Activated gamma-delta T cell (primary cell): ENCODE results near the gene NCKAP5.
"Not testable (repeated sequence)": the region's sequence is repeated elsewhere in the genome, so short reads cannot be mapped to it uniquely, and the experiment has no call there.

Experiments used
- DNase-seq: peaks from one replicate; lab custom pipeline; 2025; lab: John Stamatoyannopoulos, UW

Gene NCKAP5

DNA sequence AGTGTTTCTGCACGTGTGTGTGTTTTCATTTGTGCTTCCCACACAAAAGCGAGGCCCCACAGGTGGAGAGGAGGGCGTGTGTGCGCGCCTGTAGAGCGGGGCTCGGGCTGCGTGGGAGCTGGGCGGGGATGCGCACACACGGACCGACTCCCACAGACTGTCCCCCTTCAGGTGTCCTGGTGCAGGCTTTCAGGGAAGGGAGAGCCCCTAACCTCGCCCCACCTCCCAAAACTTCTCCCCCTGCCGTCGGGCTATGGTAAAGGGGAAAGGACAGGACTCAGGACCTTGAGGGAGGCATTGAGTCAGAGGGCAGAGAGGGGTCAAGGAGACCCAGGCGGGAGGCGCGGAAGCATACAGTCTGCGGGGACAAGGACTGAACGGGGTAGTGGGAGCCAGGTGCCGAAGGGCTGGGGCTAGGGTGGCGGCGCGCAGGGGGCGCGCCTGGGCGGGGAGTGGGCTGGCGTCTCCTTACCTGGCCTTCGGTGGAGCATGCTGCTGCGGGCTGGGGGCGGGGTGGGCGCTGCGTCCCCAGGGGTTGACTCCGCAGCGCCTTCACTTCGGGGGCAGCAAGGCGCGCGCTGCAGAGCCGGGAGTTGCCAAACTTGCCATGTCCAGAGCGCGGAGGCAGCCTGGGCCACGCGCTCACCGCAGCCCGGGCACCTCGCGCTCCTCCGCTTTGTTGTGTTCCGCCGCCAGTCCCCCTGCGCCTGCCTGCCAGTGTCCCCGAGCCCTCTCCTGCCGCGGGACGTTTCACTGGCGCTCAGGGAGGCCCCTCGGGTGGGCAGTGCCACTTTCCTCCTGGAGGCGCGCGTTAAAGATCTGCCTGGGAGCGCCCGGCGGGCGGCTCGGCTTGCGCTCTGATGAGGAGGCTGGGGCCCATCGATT lies 302.0 kb downstream of the NCKAP5 start:
- no peak for DNase-seq

DNA sequence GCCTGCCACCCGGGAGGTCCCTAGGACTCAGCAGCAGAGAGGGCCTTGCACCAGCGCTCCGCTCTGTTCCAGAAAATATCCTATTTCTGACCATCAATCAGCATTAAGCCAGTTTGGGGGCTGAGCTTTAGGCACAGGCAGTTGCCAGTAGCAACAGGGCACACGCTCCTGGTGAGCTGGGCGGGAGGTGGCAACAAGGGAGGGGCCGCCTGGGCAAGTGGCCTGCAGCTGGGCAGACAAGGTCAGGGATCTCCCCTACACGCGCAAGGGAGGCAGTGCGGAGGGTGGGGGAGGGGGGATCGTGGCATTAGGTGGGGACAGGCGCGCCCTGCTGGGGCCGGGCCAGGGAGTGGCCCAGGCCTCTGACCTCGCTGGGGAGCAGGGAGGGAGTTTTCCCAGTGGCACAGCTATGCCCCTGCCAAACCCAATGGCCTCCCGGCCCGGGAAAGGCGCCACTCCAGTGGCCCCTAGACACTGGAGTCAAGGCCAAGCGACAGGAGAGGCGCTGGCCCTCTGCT lies 302.8 kb downstream of the NCKAP5 start:
- no peak for DNase-seq

DNA sequence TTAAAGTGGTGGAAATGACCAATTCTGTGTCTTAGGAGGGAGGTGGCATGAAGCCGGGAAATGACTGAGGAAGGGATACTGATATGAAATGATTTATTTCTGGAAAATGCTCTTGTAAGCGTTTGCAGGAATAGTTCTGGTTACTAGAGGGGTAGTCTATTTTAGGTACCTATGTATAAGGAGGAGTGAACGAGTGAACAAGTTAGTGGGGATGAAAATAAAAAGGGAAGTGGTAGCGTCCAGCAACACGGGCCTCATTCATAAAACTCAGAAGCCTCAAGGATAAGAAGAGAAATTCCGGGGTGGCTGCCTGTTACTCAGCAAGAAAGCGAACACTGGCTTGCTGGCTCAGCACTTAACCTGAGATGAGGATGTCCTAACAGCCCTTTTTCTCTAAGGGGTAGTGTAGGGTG lies 303.3 kb downstream of the NCKAP5 start:
- no peak for DNase-seq

DNA sequence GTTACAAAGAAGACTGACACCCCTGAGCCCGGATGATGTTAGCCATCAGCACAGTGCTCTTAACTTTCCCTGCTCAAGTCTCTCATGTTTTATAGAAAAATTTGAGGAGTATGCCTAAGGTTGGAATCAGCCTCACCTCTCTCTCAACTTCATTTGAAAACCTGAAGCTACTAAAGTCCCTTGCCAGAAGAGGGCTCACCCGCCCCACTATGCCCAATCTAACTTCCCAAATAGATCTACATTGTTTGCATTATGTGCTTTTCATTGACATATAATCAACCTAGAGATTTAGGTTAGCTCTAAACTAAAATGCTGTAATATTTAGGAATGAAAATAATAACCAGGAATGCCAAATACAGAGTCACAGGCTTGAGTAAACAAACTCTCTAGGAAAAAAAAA lies 305.4 kb downstream of the NCKAP5 start:
- no peak for DNase-seq

DNA sequence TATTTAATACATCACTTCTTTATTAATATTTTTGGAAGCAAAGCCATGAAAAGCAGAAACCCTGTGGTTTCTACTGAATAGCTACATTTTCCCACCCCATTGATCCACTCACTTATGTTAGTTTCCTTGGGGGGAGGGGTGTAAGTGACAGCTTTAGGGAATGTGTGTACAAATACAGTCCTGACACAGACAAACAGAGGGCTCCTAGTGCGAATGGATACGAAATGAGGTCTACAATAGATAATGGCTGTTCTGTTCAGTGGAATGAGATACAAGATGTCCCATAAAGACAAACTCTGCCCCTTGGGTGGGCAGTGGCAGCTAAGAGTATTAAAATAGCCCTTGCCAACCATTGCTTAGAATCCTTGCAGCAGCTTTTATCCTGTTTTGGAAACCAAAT lies 312.9 kb downstream of the NCKAP5 start:
- no peak for DNase-seq

DNA sequence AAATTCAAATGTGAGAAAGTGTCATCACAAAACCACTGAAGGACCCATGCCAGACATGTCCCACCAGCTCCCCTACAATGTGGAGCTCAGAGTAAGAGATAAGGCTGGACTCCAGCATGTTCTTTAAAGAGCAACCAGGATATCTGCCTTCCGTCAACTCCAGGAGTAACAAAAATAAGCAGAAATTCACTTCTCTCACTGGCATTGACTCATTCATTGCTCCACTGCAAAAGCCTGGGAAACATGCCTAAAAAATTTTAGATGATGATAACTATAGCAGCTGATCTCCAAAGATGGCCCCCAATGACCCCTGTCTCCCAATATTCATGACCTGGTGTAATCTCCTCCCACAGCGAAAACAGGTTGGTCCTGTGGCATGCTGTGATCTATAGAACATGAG lies 314.5 kb downstream of the NCKAP5 start:
- no peak for DNase-seq

DNA sequence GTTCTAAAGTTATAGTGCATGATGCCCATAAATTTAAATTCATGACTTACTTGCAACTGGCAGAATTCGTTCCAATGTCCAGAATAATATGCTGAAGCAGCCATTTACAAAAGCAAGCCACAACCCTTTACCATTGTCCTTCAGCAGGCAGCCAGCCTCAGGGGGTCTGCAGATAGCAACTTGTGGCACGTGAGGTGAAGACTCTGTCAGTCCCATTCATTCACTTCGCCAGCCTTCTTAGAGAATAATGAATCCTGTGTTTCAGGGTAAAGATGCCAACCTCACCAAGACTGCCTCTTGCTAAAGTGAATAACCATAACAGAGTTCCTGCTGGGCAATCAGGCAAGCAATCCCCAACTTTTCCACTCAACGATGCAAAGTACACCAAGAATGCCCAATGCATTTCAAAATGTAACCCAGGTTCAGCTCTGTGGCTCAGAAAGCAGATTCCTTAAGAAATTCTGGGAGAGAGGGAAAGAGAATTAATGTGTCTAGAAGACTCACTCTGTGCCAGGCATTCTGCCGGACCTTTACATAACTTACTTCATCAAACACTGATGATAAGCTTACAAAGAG lies 315.4 kb downstream of the NCKAP5 start:
- DNase-seq = no peak

DNA sequence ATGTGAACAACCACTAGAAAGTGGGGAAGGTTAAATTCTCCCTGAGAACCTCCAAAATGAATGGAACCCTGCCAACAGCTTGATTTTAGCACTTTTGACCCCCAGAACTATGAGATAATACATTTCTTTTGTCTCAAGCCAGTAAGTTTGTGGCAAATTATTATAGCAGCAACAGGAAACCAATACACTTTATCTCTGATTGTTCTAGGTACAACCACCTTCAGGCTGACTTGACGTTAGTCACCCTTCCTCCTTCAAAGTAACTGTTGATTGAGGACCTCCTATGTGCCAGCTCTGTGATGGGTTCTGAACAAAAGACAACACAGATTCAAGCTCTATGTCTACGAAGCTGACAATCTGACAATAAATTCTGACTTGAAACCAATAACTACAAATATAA lies 318.9 kb downstream of the NCKAP5 start:
- DNase-seq = no peak

DNA sequence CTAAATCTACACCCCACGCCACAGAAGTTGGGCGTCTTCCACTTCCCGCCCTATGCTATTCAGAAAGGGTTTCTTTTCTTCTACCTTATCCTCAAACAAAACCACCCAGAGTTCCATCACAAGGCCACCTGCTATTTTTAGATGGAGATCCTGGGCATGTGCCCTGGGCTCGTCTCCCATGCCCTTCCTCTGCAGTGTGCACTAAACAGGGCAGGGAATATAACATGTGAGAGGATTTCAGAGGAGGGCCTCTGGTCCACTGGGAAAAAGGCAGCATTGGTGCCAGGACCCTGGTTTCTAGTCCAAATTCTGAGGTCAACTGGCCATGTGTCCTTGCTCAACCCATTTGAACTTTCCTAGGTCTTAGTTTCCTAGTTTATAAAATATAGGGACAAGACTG lies 320.0 kb downstream of the NCKAP5 start:
- DNase-seq = no peak

DNA sequence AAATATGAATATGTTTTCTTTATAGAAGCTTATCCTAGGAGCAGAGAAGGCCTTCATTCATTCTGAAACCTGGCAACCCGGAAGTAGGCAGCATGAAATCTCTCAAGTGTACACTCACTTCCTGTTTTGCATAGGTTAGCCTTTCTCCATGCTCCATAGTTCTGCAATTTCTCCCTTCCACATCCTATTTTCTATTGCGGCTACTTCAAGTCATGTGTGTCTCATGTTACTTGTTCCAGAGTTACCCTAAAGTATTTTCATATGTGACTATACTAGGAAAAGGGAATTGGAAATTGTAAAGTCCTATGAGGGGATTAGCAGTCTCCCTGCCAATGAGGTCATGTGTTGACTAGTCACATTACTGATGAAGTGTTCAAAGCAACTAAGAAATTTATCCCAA lies 320.6 kb downstream of the NCKAP5 start:
- DNase-seq = no peak

DNA sequence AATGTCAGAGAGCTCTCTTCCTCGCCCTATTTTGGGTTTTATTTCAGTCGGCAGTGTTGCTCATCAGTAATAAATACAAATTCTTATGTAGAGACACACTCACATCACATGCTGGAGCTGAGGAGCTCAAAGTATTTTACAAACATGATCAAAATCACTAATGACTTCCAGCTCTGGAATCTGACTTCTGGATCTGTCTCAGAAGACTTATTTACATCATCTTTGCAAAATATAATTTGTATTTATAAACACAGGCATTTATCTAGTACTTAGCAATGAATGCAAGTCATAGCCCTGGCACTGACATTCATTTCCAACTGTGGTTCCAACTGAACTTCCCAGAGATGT lies 327.1 kb downstream of the NCKAP5 start:
- no peak for DNase-seq

DNA sequence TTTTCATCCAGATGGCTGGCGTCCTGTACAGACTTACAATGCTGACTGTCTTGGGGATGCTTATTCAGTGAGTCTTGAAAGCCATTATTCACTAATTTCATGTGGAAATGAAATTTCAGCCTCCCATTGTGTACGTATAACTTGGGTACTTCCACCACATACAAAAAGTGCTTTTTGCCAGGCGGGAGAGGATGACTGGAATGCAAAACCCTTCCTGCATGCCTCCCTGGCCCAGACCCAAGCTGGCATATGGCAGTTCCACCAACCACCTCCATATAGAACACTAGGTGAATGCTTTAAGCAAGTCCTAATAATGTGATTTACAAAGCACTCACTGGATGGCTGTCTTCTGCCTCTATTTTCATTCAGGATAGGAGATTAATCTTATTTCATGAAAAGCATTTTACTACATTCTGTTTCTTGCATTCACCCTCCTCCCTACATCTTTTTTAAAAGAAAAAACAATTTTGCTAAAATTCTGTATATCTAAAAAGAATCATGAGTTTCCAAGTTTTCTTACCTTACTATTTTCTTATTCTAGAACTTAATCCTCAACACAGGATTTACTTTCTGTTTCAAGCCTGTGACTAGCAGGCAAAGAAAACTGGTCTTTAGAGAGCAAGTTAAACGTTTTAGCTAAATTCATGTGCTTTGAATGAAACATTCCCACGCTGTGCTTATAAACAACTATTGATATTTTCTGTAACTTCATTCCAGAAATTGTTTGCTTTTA lies 327.6 kb downstream of the NCKAP5 start:
- DNase-seq = no peak

DNA sequence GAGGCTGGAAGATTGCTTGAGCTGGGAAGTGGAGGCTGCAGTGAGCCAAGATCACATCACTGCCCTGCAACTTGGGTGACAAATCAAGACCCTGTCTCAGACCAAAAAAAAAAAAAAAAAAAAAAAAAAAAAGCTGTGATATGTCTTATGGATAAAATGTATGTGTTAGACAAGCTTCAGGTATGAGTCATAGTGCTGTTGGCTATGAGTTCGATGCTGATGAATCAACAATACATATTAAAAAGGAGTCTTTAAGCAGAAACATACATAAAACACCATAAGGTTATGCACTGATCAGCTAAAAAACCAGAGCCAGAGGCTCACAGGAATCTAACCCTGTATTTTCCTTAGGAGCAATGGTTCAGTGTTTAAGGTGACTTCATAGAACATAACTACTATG lies 332.3 kb downstream of the NCKAP5 start:
- no peak for DNase-seq

DNA sequence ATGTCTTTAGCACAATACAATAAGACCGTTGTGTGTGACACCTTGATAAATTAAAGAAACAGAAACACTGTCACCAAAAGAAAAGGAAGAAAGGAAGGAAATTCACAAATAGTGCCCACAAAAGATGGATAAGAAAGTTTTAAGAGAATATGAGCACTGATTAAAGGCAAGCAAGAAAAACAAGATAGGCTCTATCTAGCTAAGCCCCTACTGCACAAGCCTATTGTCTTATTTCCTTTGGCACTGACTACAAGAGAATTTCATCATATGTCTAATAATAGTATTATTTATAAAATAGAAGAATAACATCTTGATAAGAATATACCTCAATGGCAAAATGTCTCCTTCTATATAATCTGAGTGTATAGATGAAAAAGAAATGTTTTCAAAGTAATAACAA lies 335.7 kb downstream of the NCKAP5 start:
- no peak for DNase-seq

DNA sequence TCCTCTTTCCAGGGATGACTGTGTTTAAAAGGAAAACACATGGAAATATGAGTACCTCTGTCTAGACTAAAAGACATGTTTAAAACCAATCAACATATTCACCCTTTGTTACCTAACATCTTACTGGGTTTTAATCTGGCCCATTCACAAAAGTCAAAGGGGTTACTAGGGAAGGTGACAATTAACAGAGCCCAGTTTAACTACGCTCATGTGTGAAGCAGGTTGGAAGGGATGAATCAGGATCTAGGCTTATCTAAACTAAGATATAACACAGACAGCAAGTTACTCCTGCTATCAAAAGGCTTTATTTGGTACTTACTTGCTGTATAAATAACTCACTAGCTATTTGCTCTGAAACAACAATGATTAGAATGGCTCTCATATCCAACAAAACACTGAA lies 337.0 kb downstream of the NCKAP5 start:
- no peak for DNase-seq

DNA sequence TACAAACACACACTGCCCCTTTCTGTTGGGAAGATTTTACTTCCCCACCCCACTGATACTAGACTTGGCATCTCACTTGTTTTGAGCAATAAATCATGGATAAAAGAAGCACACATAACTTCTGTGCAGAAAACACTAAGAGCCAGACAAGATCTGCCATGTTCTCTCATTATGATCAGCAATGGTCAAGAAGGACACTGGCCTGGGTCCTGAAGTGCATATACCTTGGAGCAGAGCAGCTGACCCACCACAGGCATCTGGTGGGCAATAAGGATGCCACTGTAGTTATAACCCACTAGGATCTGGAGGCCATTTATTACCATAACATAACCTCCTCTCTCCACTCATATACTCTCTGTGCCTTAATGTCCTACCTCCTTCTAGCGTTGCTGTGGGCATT lies 338.3 kb downstream of the NCKAP5 start:
- DNase-seq = no peak

DNA sequence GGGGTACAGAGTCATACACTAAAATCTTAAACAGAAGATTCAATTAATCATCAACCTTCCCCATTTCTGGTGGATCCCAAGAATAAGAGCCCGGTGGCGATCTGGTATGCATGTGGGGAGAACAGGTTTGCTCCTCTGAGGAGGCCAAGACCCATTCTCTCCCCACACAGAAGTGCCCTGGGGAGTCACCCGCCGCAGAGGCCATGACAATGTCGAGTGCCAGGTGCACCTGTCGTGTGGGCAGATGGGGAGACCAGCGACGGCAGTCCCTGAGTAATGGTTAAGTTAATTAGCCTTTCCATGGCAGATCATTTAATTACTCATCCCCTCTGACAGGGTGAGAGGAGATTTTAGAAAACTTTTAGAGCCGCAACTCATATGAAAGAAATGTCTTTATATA lies 345.0 kb downstream of the NCKAP5 start:
- no peak for DNase-seq

DNA sequence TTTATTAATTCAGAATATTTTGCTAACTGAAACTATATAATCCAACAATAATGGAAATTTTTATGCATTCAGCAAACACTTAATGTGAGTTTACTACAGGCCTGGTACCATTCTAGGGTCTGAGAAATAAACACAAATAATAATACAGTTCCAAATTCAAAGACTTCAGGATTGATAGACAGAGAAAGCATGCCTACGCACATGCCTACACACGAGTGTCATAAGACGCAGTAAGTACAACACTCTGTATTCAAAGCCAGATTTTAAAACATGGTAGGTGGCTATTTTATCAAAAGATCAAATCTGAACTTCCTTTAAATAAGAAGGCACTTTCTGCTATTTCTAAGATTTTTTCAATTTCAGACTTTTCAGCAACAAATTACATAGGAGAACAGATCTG lies 346.9 kb downstream of the NCKAP5 start:
- DNase-seq = no peak

DNA sequence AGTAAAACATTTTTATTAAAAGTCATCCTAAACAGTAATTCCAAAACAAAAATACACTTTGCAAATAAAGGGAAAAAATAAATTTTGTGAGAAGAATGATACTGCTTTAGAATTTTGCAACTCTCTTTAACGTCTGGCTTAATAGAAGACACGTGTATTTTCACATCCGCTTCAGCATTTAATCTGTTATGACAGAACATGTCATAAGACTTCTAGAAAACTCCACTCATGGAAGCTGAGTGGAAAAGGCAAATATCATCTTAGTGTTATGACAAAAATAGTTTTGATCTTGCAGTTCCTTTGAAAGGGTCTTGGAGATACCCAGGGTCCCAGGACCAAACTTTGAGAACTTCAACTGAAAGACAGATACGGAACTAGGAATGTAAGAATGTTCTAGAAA lies 350.1 kb downstream of the NCKAP5 start:
- no peak for DNase-seq

DNA sequence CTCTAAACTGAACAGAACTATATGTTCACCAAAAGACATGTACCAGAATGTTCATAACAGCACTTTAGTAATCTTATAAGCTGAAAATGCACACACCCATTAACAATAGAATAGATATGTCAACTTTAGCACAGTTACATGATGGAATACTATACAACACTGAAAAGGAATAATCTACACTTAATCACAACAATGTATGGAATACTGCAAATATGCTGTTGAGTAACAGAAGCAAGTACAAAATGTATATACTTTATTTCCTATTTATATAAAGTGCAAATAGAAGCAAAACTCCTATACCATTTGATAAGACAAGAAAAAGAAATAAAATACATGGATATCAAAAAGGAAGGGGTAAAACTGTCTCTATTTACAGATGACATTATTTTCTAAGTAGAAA lies 352.8 kb downstream of the NCKAP5 start:
- DNase-seq = no peak

DNA sequence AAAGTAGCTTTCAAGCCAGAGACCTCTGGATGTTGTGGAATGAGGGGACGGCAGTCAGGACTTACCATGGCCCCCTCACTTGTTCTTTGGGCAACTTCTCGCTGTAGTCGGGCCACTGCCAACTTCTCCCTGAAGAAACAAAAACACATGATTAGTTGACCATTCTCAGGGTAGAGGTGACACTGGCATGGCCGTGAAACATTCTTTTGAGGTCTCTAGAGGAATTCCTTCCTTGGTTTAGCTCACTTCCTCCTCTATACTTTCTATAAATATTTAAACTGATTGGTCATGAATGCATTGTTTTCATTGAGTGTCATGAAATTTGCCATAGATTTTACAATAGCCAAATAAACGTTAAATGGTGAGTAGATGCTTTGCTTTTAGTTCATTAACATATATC lies 354.6 kb downstream of the NCKAP5 start:
- no peak for DNase-seq

DNA sequence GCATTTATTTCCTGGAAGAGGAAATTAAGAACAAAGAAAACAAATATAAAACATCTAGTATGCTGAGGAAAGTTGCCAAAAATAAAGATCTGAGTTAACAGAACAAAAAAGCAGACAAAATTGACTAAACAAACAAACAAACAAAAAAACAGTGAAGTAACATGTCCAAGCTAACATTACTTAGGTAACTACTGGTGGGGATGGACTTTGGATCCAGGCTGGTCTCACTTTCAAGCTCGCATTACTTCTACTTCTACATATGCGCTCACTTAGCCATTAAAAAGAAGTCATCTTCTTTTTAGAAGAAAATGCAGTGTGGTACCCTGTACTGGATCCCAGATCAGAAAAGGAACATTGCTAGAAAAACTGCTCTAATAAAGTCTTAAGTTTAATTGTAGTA lies 358.9 kb downstream of the NCKAP5 start:
- no peak for DNase-seq

DNA sequence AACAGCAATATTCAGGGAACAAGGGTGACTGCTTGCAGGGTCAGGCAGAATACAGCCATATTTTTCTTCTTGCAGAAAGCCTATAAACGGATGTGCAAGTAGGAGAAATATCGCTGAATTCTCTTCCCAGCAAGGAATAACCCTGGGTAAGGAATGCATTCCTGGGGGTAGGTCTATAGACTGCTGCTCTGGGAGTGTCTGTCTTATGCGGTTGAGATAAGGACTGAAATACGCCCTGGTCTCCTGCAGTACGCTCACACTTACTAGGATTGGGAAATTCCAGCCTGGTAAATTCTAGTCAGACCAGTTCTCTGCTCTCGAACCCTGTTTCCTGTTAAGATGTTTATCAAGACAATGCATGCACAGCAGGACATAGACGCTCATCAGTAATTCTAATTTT lies 361.6 kb downstream of the NCKAP5 start:
- DNase-seq = not testable (repeated sequence)
